Neural progenitor cell (in vitro differentiated cells): ENCODE measurements around the gene DPY30. TPM values are rescaled to one million over a fixed set of nuclear protein-coding genes. Genes with fewer than 3 reads are reported as not detected.

ENCODE experiments used
- DNase-seq: peaks from one replicate; pipeline ENCODE4 v3.0.0-alpha.2; 2016; ENCODE audit warnings: low spot score
- H2AFZ ChIP-seq: fragments of 200-600 bp; sonication (generic); replicated peaks from 2 replicates; pipeline ENCODE4 v1.6.1; 2016; ENCODE audit warnings: antibody characterized with exemption
- H3F3A ChIP-seq: fragments of 200-600 bp; sonication (generic); 2 replicates; pipeline ENCODE4 v1.6.1; 2016; ENCODE audit warnings: antibody characterized with exemption, low read depth
- H3K27ac ChIP-seq: fragments of 200-600 bp; sonication (generic); 2 replicates; pipeline ENCODE4 v1.5.1; 2016; ENCODE audit warnings: mild to moderate bottlenecking
- H3K27me3 ChIP-seq: fragments of 200-600 bp; sonication (generic); 2 replicates; pipeline ENCODE4 v1.6.1; 2016; ENCODE audit warnings: mild to moderate bottlenecking, moderate library complexity
- H3K36me3 ChIP-seq: fragments of 200-600 bp; sonication (generic); 2 replicates; pipeline ENCODE4 v1.5.1; 2016
- H3K4me1 ChIP-seq: fragments of 200-600 bp; sonication (generic); 2 replicates; pipeline ENCODE4 v1.6.1; 2016; ENCODE audit warnings: mixed run types
- H3K4me2 ChIP-seq: fragments of 200-600 bp; sonication (generic); 2 replicates; pipeline ENCODE4 v1.6.1; 2016
- H3K4me3 ChIP-seq: fragments of 200-600 bp; sonication (generic); 2 replicates; pipeline ENCODE4 v1.5.1; 2016
- H3K79me2 ChIP-seq: fragments of 200-600 bp; sonication (generic); 2 replicates; pipeline ENCODE4 v1.6.1; 2016; ENCODE audit warnings: low read depth
- H3K9ac ChIP-seq: fragments of 200-600 bp; sonication (generic); 2 replicates; pipeline ENCODE4 v1.6.1; 2016
- H3K9me3 ChIP-seq: fragments of 200-600 bp; sonication (generic); 2 replicates; pipeline ENCODE4 v1.5.1; 2016; ENCODE audit warnings: low read depth
- H4K20me1 ChIP-seq: fragments of 200-600 bp; sonication (generic); 2 replicates; pipeline ENCODE4 v1.6.1; 2016; ENCODE audit warnings: low read depth
- H3K27ac Mint-ChIP-seq: 3 replicates; pipeline ENCODE4 v1.8.0; 2021; ENCODE audit warnings: mixed read lengths
- H3K27me3 Mint-ChIP-seq: 2 replicates; pipeline ENCODE4 v1.8.0; 2022; ENCODE audit warnings: low read depth, mild to moderate bottlenecking, inconsistent platforms, moderate library complexity, mixed read lengths; ENCODE audit not compliant: insufficient read depth
- H3K36me3 Mint-ChIP-seq: 3 replicates; pipeline ENCODE4 v1.8.0; 2021; ENCODE audit warnings: mixed read lengths
- H3K4me1 Mint-ChIP-seq: 3 replicates; pipeline ENCODE4 v1.8.0; 2021; ENCODE audit warnings: mixed read lengths
- H3K4me3 Mint-ChIP-seq: 3 replicates; pipeline ENCODE4 v1.8.0; 2021; ENCODE audit warnings: mild to moderate bottlenecking, moderate library complexity, mixed read lengths
- H3K9me3 Mint-ChIP-seq: 3 replicates; pipeline ENCODE4 v1.8.0; 2020; ENCODE audit warnings: mixed read lengths
- CTCF ChIP-seq: fragments of 200-600 bp; sonication (generic); IDR thresholded peaks from 2 replicates; pipeline ENCODE4 v1.5.1; 2017; ENCODE audit warnings: antibody characterized with exemption, mild to moderate bottlenecking
- EZH2 ChIP-seq: fragments of 200-600 bp; sonication (generic); IDR thresholded peaks from 2 replicates; pipeline ENCODE4 v1.6.1; 2017; ENCODE audit warnings: antibody characterized with exemption, mild to moderate bottlenecking, moderate library complexity
- EZH2phosphoT487 ChIP-seq: fragments of 200-600 bp; sonication (generic); IDR thresholded peaks from 2 replicates; pipeline ENCODE4 v1.6.1; 2017; ENCODE audit warnings: antibody characterized with exemption
- total RNA-seq: library from RNA; depleted of rRNA; stranded (reverse); fragments of >200 nt; gene quantifications from 2 replicates; pipeline ENCODE4 v1.2.3, GENCODE V29; 2015; ENCODE audit warnings: low replicate concordance

The DPY30 gene
- 110 and 199 TPM in 2 replicates for total RNA-seq

DNA sequence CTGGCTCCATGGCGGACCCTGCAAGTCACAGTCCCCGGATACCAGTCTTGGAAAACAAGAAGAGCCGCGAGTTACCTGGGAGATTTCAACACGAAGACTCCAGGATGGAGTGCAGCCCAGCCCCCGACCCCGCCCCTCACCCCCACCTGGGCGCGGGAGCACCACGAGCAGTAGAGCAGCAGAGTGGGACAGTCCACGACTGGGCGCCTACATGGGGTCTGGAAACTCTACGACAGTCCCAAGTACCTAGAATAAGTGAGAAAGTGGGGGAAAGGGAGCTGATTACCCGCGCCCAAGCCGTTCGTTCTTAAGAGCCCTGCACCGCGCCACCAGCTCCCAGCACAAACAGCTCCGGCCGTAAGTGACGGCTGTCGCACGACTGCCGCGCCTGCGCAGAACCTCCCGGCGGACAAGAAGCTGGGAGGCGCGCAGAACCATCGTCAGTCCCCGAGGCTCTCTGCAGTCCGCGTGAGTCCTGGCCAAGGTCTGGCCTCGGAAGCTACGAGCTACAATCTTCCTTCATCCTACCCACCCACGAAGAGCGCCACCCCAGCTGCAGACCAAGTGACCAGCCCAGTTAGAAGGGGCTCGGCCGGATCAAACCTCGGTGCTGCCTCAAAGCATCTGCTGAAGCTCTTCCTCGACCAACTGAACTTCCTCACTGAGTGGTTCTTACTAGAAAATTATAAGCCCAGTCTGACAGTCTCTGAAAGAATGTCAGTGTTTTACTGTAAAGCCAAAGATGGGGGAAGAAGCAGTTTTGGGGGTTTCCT lies at the start of gene DPY30:
Gene DPY30 (minus strand): TSS at position 359 of the 773 bp plus-strand sequence. CDS start 349 bp downstream, at position 10.
- Histone ChIP-seq H2AFZ (peak within 1 kb of the TSS; percentile 96), H4K20me1 (no peaks in the 10 kb centered on the region), H3K4me3 (peak within 1 kb of the TSS; percentile 88), H3K4me2 (peak within 1 kb of the TSS; percentile 95), H3K4me1 (peaks cover 4% of the 10 kb centered on the region), H3K9me3 (no peaks in the 10 kb centered on the region), H3F3A (peaks cover 23% of the 10 kb centered on the region), H3K79me2 (peaks cover 49% of the 10 kb centered on the region), H3K36me3 (peaks cover 5% of the 10 kb centered on the region), H3K9ac (peak within 1 kb of the TSS; percentile 76), H3K27ac (peak within 1 kb of the TSS; percentile 85), H3K27me3 (no peaks in the 10 kb centered on the region)
- TF ChIP-seq EZH2 (no peak), EZH2phosphoT487 (no peak), CTCF (no peak)
- DNase-seq, result peak; percentile 97
- H3K27me3 Mint-ChIP-seq, result peaks cover 2% of the 10 kb centered on the region
- H3K27ac Mint-ChIP-seq, result peak within 1 kb of the TSS; percentile 93
- H3K9me3 Mint-ChIP-seq, result no peaks in the 10 kb centered on the region
- H3K4me3 Mint-ChIP-seq, result peak within 1 kb of the TSS; percentile 97
- H3K36me3 Mint-ChIP-seq, result peaks cover 4% of the 10 kb centered on the region
- peaks cover 15% of the 10 kb centered on the region for H3K4me1 Mint-ChIP-seq

GRCh38 chr2:32074134-32074506 lies 34.5 kb upstream of the DPY30 start:
- Histone ChIP-seq H3K27ac (no peak overlapping the region), H3K4me1 (no peaks in the 10 kb centered on the region), H3F3A (no peaks in the 10 kb centered on the region), H3K4me3 (no peak overlapping the region), H3K9me3 (no peaks in the 10 kb centered on the region), H3K4me2 (no peak overlapping the region), H3K9ac (no peak overlapping the region), H3K79me2 (peaks cover 70% of the 10 kb centered on the region), H3K36me3 (no peaks in the 10 kb centered on the region), H2AFZ (no peak overlapping the region), H3K27me3 (no peaks in the 10 kb centered on the region), H4K20me1 (no peaks in the 10 kb centered on the region)
- Mint-ChIP-seq H3K4me3 (no peak overlapping the region), H3K36me3 (peaks cover 12% of the 10 kb centered on the region), H3K4me1 (no peaks in the 10 kb centered on the region), H3K27me3 (no peaks in the 10 kb centered on the region), H3K27ac (no peak overlapping the region), H3K9me3 (no peaks in the 10 kb centered on the region)
- no peak for DNase-seq
- TF ChIP-seq EZH2 (no peak), CTCF (no peak), EZH2phosphoT487 (no peak)

DNA sequence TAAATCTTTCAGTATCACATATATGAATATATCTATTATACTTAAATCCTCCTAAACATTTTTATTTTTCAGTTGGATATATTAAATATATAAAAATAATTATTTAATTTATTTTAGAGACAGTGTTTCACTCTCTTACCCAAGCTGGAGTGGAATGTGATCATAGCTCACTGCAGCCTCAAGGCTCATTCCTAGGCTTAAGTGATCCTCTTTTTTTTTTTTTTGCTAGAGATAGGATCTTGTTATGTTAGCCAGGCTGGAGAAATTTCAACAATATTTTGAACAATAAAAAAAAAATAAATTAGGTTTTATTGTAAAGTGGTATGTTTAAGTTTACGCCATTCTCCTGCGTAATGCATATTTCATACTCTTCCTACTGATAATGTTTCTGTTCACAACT lies 27.9 kb upstream of the DPY30 start:
- Mint-ChIP-seq H3K27ac (no peak overlapping the region), H3K36me3 (peaks cover 12% of the 10 kb centered on the region), H3K4me3 (no peak overlapping the region), H3K27me3 (peaks cover 2% of the 10 kb centered on the region), H3K9me3 (no peaks in the 10 kb centered on the region), H3K4me1 (peaks cover 11% of the 10 kb centered on the region)
- no peak overlapping the region for H3K27ac ChIP-seq
- no peak overlapping the region for H3K4me3 ChIP-seq
- DNase-seq, result no peak
- H3K4me2 ChIP-seq, result no peak overlapping the region
- H3K27me3 ChIP-seq, result no peaks in the 10 kb centered on the region
- peaks cover 20% of the 10 kb centered on the region for H3F3A ChIP-seq
- no peaks in the 10 kb centered on the region for H3K9me3 ChIP-seq
- no peak overlapping the region for H3K9ac ChIP-seq
- TF ChIP-seq EZH2phosphoT487 (no peak), EZH2 (no peak), CTCF (no peak)
- H3K36me3 ChIP-seq, result no peaks in the 10 kb centered on the region
- H3K79me2 ChIP-seq, result peaks cover 69% of the 10 kb centered on the region
- no peaks in the 10 kb centered on the region for H4K20me1 ChIP-seq
- peaks cover 9% of the 10 kb centered on the region for H3K4me1 ChIP-seq
- H2AFZ ChIP-seq, result no peak overlapping the region
